HepG2 (cell line): ENCODE data around the gene LAMTOR2. TPM values are rescaled to one million over a fixed set of nuclear protein-coding genes. Genes with fewer than 3 reads are reported as not detected.
A peak's percentile ranks its signal among the peaks of the same experiment; 100 is the strongest.

ENCODE experiments used
- ARID5B ChIP-seq: IDR thresholded peaks from 2 replicates; pipeline ENCODE4 v1.4.0; 2020; ENCODE audit warnings: mild to moderate bottlenecking, missing genetic modification reagents
- BRF2 ChIP-seq: sonication (generic); formaldehyde crosslinking; IDR thresholded peaks from 2 replicates; pipeline ENCODE4 v1.8.1; 2022; ENCODE audit warnings: mild to moderate bottlenecking, missing genetic modification reagents
- FUBP1 ChIP-seq: sonication (generic); formaldehyde crosslinking; IDR thresholded peaks from 2 replicates; pipeline ENCODE4 v1.5.1; 2020; ENCODE audit warnings: missing genetic modification reagents, mild to moderate bottlenecking, borderline replicate concordance
- HOXD1 ChIP-seq: sonication (generic); formaldehyde crosslinking; IDR thresholded peaks from 2 replicates; pipeline ENCODE4 v1.5.0; 2020; ENCODE audit warnings: missing genetic modification reagents
- KDM6A ChIP-seq: IDR thresholded peaks from 2 replicates; pipeline ENCODE4 v1.6.1; 2016; ENCODE audit warnings: low read depth
- MTA3 ChIP-seq: sonication (generic); formaldehyde crosslinking; IDR thresholded peaks from 2 replicates; pipeline ENCODE4 v1.4.0; 2020; ENCODE audit warnings: missing genetic modification reagents
- POLR2AphosphoS2 ChIP-seq: IDR thresholded peaks from 2 replicates; pipeline ENCODE4 v1.6.1; 2011; ENCODE audit warnings: low read depth, low read length, improper control_type of control experiment
- SALL1 ChIP-seq: sonication (generic); formaldehyde crosslinking; IDR thresholded peaks from 2 replicates; pipeline ENCODE4 v1.8.0; 2022; ENCODE audit warnings: mild to moderate bottlenecking, missing genetic modification reagents
- SPEN ChIP-seq: sonication (generic); formaldehyde crosslinking; IDR thresholded peaks from 2 replicates; pipeline ENCODE4 v1.5.1; 2020; ENCODE audit warnings: low read depth, mild to moderate bottlenecking, missing genetic modification reagents
- STAG1 ChIP-seq: sonication (generic); formaldehyde crosslinking; IDR thresholded peaks from 2 replicates; pipeline ENCODE4 v1.4.0; 2020; ENCODE audit warnings: missing genetic modification reagents
- TFE3 ChIP-seq: IDR thresholded peaks from 2 replicates; pipeline ENCODE4 v1.6.1; 2016
- WIZ ChIP-seq: sonication (generic); formaldehyde crosslinking; IDR thresholded peaks from 2 replicates; pipeline ENCODE4 v1.5.1; 2020; ENCODE audit warnings: mild to moderate bottlenecking, missing genetic modification reagents
- ZC3H13 ChIP-seq: sonication (generic); formaldehyde crosslinking; IDR thresholded peaks from 2 replicates; pipeline ENCODE4 v1.8.1; 2023; ENCODE audit warnings: mild to moderate bottlenecking, missing genetic modification reagents, moderate library complexity
- ZNF251 ChIP-seq: sonication (generic); formaldehyde crosslinking; IDR thresholded peaks from 2 replicates; pipeline ENCODE4 v1.9.0; 2021; ENCODE audit warnings: mild to moderate bottlenecking, missing genetic modification reagents
- ZNF431 ChIP-seq: sonication (generic); formaldehyde crosslinking; IDR thresholded peaks from 2 replicates; pipeline ENCODE4 v1.9.0; 2022; ENCODE audit warnings: missing genetic modification reagents, low read depth, mild to moderate bottlenecking, borderline replicate concordance
- ZNF567 ChIP-seq: sonication (generic); formaldehyde crosslinking; IDR thresholded peaks from 2 replicates; pipeline ENCODE4 v1.8.1; 2023; ENCODE audit warnings: mild to moderate bottlenecking, missing genetic modification reagents, borderline replicate concordance
- ZNF629 ChIP-seq: sonication (generic); formaldehyde crosslinking; conservative IDR thresholded peaks from 2 replicates; pipeline ENCODE4 v1.5.0; 2020; ENCODE audit warnings: missing genetic modification reagents
- ZNF639 ChIP-seq: conservative IDR thresholded peaks from 2 replicates; pipeline ENCODE4 v1.6.1; 2018; ENCODE audit warnings: missing genetic modification reagents
- ZNF784 ChIP-seq: sonication (generic); formaldehyde crosslinking; IDR thresholded peaks from 2 replicates; pipeline ENCODE4 v1.5.1; 2020; ENCODE audit warnings: missing genetic modification reagents, mild to moderate bottlenecking, borderline replicate concordance
- polyA plus RNA-seq, 8 experiments: library from polyadenylated mRNA; depleted of rRNA in 3 of 8; stranded (reverse) in 7 of 8; unstranded in 1 of 8; fragments of >200 nt; fragmentation: Illumina TruSeq in 4 of 8; extraction: Trizol in 4 of 8; gene quantifications; 2 replicates each; pipeline versions ENCODE4 v1.2.1 to v1.2.3, GENCODE V29; 2011 to 2016; ENCODE audit warnings: low read depth in 4 of 8, missing spikeins in 1 of 8, mixed read lengths in 1 of 8; ENCODE audit not compliant: insufficient read depth in 1 of 8
- total RNA-seq, 5 experiments: library from RNA; depleted of rRNA; stranded (reverse); fragments of >200 nt; fragmentation: Illumina TruSeq; extraction: Trizol; gene quantifications; 2 replicates each; pipeline ENCODE4 v1.2.3, GENCODE V29; 2016; ENCODE audit warnings: low read depth in 1 of 5

The LAMTOR2 gene
- total and polyA plus RNA-seq, 2 of the 13 experiments (the other 11 are each of a cell fraction or from before 2014, with no cell fraction given) = 36.5 to 66.4 TPM

GRCh38 chr1:156082309-156083091, 27.9 kb downstream of the LAMTOR2 start, which contains the start of gene MEX3A (continued):
- no peak for TF ChIP-seq ARID5B
- TF ChIP-seq FUBP1 (CRISPR knock-in tag) = no peak
- no peak for TF ChIP-seq WIZ (CRISPR knock-in tag)
- no peak for TF ChIP-seq ZNF567 (CRISPR knock-in tag)
- TF ChIP-seq STAG1 (CRISPR knock-in tag) = no peak
- no peak for TF ChIP-seq ZC3H13 (CRISPR knock-in tag)
- TF ChIP-seq ZNF639 (CRISPR knock-in tag) = no peak
- no peak for TF ChIP-seq ZNF251 (CRISPR knock-in tag)
- 0 out of 2 replicates have a peak, but pooled peaks have one; percentile 26 for TF ChIP-seq SPEN (CRISPR knock-in tag)
- no peak for TF ChIP-seq ZNF431 (CRISPR knock-in tag)
- TF ChIP-seq SALL1 (CRISPR knock-in tag) = no peak
- TF ChIP-seq HOXD1 (CRISPR knock-in tag) = no peak
- TF ChIP-seq ZNF629 (CRISPR knock-in tag) = no peak
- TF ChIP-seq MTA3 (CRISPR knock-in tag) = no peak
- no peak for TF ChIP-seq BRF2 (CRISPR knock-in tag)
- TF ChIP-seq ZNF784 (CRISPR knock-in tag) = no peak
- TF ChIP-seq TFE3 (CRISPR knock-in tag) = no peak; the same call in 1 of the 2 replicates
- no peak for TF ChIP-seq POLR2AphosphoS2
- no peak for TF ChIP-seq KDM6A (CRISPR knock-in tag)
